Endothelial cell of umbilical vein (primary cell): ENCODE results near the gene SMIM44. TPM values are rescaled to one million over a fixed set of nuclear protein-coding genes. Genes with fewer than 3 reads are reported as not detected.

ENCODE experiments used
- BruUV-seq: library from RNA; stranded (reverse); fragments of 400-500 nt; replicated peaks from 2 replicates; lab custom pipeline; 2021; lab: Mats Ljungman, UMichigan
- CTCF ChIA-PET: fragments of 300-600, 350-600 bp; sonication (Branson Sonifier 250); formaldehyde crosslinking; loops from one replicate; lab custom pipeline; 2021; ENCODE audit warnings: antibody characterized with exemption, inconsistent platforms; lab: Charles Lee
- POLR2A ChIA-PET: fragments of 300-600, 350-600 bp; sonication (Branson Sonifier 250); formaldehyde crosslinking; loops from one replicate; lab custom pipeline; 2021; ENCODE audit warnings: antibody characterized with exemption, inconsistent platforms; lab: Charles Lee
- DNase-seq: peaks from one replicate; pipeline ENCODE4 v3.0.0-alpha.2; 2011; ENCODE audit warnings: low read depth, low spot score
- FAIRE-seq: peaks from 2 replicates; lab custom pipeline; 2011; peaks lifted over from hg19 to GRCh38; lab: Jason Lieb, UNC
- H2AFZ ChIP-seq: 2 replicates; pipeline ENCODE4 v1.6.0; 2012; ENCODE audit warnings: low read depth, low read length, control low read depth, inconsistent platforms
- H3K27ac ChIP-seq: 2 replicates; pipeline ENCODE4 v1.5.1; 2011; ENCODE audit warnings: low read depth, mild to moderate bottlenecking, control low read depth, low read length, moderate library complexity; ENCODE audit not compliant: insufficient read depth
- H3K27me3 ChIP-seq, 2 experiments: 2 replicates each; pipeline versions ENCODE4 v1.6.0 to v1.6.1; 2011; ENCODE audit warnings: low read length in 2 of 2, mixed read lengths in 1 of 2; ENCODE audit not compliant: control insufficient read depth in 2 of 2, insufficient read depth in 2 of 2
- H3K36me3 ChIP-seq, 2 experiments: 2 replicates in 1 of 2; 3 replicates in 1 of 2; pipeline ENCODE4 v1.5.1; 2011; ENCODE audit warnings: low read length in 2 of 2, mild to moderate bottlenecking in 1 of 2, moderate library complexity in 1 of 2; ENCODE audit not compliant: control insufficient read depth in 2 of 2, insufficient read depth in 2 of 2; ENCODE audit errors: extremely low read depth in 1 of 2
- H3K4me1 ChIP-seq: 3 replicates; pipeline ENCODE4 v1.5.1; 2011; ENCODE audit warnings: mild to moderate bottlenecking, low read length; ENCODE audit not compliant: control insufficient read depth, insufficient read depth; ENCODE audit errors: extremely low read depth
- H3K4me2 ChIP-seq: 2 replicates; pipeline ENCODE4 v1.6.1; 2011; ENCODE audit warnings: low read length, control low read depth, mixed read lengths; ENCODE audit not compliant: insufficient read depth
- H3K4me3 ChIP-seq, 3 experiments: fragments of 200-600 bp in 1 of 3; sonication (generic), shearing (Covaris generic) in 1 of 3; replicated peaks in 1 of 3; 2 replicates each; pipeline ENCODE4 v1.5.1; 2011 to 2016; ENCODE audit warnings: control low read depth in 3 of 3, low read length in 3 of 3, mild to moderate bottlenecking in 2 of 3, inconsistent platforms in 1 of 3, low read depth in 1 of 3, moderate library complexity in 1 of 3; ENCODE audit not compliant: insufficient read depth in 1 of 3
- H3K79me2 ChIP-seq: 2 replicates; pipeline ENCODE4 v1.6.0; 2012; ENCODE audit warnings: low read length, inconsistent platforms; ENCODE audit not compliant: control insufficient read depth, insufficient read depth
- H3K9ac ChIP-seq: replicated peaks from 2 replicates; pipeline ENCODE3; 2011; ENCODE audit warnings: low read length, control low read depth; ENCODE audit not compliant: insufficient read depth; ENCODE audit errors: extremely low read depth
- H3K9me1 ChIP-seq: replicated peaks from 3 replicates; pipeline ENCODE4 v1.6.0; 2011; ENCODE audit warnings: mild to moderate bottlenecking, low read length; ENCODE audit not compliant: control insufficient read depth, insufficient read depth; ENCODE audit errors: extremely low read depth
- H3K9me3 ChIP-seq: replicated peaks from 2 replicates; pipeline ENCODE4 v1.5.1; 2012; ENCODE audit warnings: low read length, inconsistent platforms; ENCODE audit not compliant: control insufficient read depth, insufficient read depth
- H4K20me1 ChIP-seq: replicated peaks from 2 replicates; pipeline ENCODE3; 2011; ENCODE audit warnings: mild to moderate bottlenecking, low read length; ENCODE audit not compliant: control insufficient read depth, insufficient read depth; ENCODE audit errors: extremely low read depth
- CTCF ChIP-seq, 2 donors: IDR thresholded peaks; 1 replicate in 1 of 2; 2 replicates in 1 of 2; pipeline ENCODE4 v1.5.1; 2011; ENCODE audit warnings: low read length in 2 of 2, mild to moderate bottlenecking in 2 of 2, moderate library complexity in 2 of 2, control low read depth in 1 of 2, inconsistent platforms in 1 of 2, low read depth in 1 of 2; ENCODE audit not compliant: insufficient read depth in 1 of 2; ENCODE audit errors: extremely low read depth in 1 of 2
- EZH2 ChIP-seq: IDR thresholded peaks from 2 replicates; pipeline ENCODE4 v1.6.1; 2012; ENCODE audit warnings: borderline replicate concordance, low read depth, mild to moderate bottlenecking, moderate library complexity, low read length, inconsistent platforms; ENCODE audit not compliant: severe bottlenecking
- FOS ChIP-seq: IDR thresholded peaks from 2 replicates; pipeline ENCODE4 v1.6.1; 2011; ENCODE audit warnings: mild to moderate bottlenecking, low read length, moderate library complexity, borderline replicate concordance; ENCODE audit not compliant: insufficient read depth
- GATA2 ChIP-seq: IDR thresholded peaks from 2 replicates; pipeline ENCODE4 v1.7.0; 2011; ENCODE audit warnings: low read depth, mild to moderate bottlenecking, moderate library complexity, mixed read lengths, low read length; ENCODE audit not compliant: insufficient read length, insufficient read depth
- JUN ChIP-seq: IDR thresholded peaks from 2 replicates; pipeline ENCODE4 v1.6.1; 2011; ENCODE audit warnings: borderline replicate concordance, low read depth; ENCODE audit not compliant: insufficient read length, insufficient read depth
- MAX ChIP-seq: IDR thresholded peaks from 2 replicates; pipeline ENCODE4 v1.6.1; 2011; ENCODE audit not compliant: insufficient read depth, insufficient read length
- MYC ChIP-seq: IDR thresholded peaks from one replicate; pipeline ENCODE4 v1.6.1; 2011; ENCODE audit warnings: mild to moderate bottlenecking, low read depth, low read length
- POLR2A ChIP-seq: IDR thresholded peaks from 2 replicates; pipeline ENCODE4 v1.6.1; 2012; ENCODE audit warnings: low read depth, mild to moderate bottlenecking, control low read depth, low read length
- POLR2AphosphoS5 ChIP-seq: IDR thresholded peaks from 2 replicates; pipeline ENCODE4 v1.6.1; 2012; ENCODE audit warnings: low read depth, mild to moderate bottlenecking, control low read depth, low read length, moderate library complexity; ENCODE audit not compliant: insufficient read depth
- dilution Hi-C: fragments of 300-500 bp; cut with MboI; formaldehyde crosslinking; loops from one replicate; pipeline ENCODE4 v1.15.0; 2019; ENCODE audit warnings: low sequenced_read_pairs; ENCODE audit not compliant: extremely low pct_ligation_motif_present
- intact Hi-C: fragments of 100-400 bp; cut with micrococcal nuclease; formaldehyde crosslinking; loops from one replicate; pipeline ENCODE4 v1.10.0; 2022
- polyA plus RNA-seq, 4 experiments: library from polyadenylated mRNA; depleted of rRNA in 3 of 4; stranded (reverse) in 3 of 4; unstranded in 1 of 4; fragments of >200 nt; gene quantifications; 2 replicates each; pipeline versions ENCODE4 v1.2.1 to v1.2.3, GENCODE V29; 2011 to 2012; ENCODE audit warnings: missing spikeins in 1 of 4
- total RNA-seq: library from RNA; stranded (reverse); gene quantifications from 2 replicates; pipeline ENCODE4 v1.2.3, GENCODE V29; 2021

Gene SMIM44
- total and polyA plus RNA-seq, 2 donors (not counting 3 experiments of a cell fraction or from before 2014, with no cell fraction given): not detected

DNA sequence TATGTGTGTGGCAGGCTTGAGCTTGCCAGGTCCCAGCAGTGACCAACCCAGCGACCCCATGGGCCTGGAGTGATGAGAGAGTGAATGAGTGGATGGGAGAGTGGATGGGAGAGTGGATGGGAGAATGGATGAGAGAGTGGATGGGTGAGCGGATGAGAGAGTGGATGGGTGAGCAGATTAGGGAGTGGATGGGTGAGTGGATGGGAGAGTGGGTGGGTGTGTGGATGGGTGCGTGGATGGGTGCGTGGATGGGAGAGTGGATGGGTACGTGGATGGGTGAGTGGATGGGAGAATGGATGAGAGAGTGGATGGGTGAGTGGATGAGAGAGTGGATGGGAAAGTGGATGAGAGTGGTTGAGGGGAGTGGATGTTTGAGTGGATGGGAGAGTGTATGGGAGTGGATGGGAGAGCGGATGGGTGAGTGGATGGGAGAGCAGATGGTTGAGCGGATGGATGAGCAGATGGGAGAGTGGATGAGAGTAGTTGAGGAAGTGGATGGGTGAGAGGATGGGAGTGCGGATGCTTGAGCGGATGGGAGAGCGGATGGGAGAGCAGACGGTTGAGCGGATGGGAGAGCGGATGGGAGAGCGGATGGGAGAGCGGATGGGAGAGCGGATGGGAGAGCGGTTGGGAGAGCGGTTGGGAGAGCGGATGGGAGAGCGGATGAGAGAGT lies 45.4 kb upstream of the SMIM44 start:
- Histone ChIP-seq H4K20me1 (no peaks in the 10 kb centered on the region), H3K4me1 (no peaks in the 10 kb centered on the region), H3K36me3 (peaks cover 9 to 61% of the 10 kb centered on the region in 2 experiments), H3K27ac (no peak overlapping the region), H3K4me2 (no peak overlapping the region), H3K9me3 (no peaks in the 10 kb centered on the region), H3K9me1 (no peaks in the 10 kb centered on the region), H3K4me3 (no peak overlapping the region), H3K27me3 (no peaks in the 10 kb centered on the region), H2AFZ (no peak overlapping the region), H3K79me2 (no peaks in the 10 kb centered on the region), H3K9ac (no peak overlapping the region)
- FAIRE-seq (no peak), DNase-seq (no peak)
- TF ChIP-seq POLR2AphosphoS5 (no peak), FOS (no peak), POLR2A (no peak), GATA2 (no peak), MYC (no peak)
- BruUV-seq: no TSS peak
- CTCF ChIA-PET: interaction anchor here (0.9 kb wide), 1 partner anchor 16 kb away, joined by 3 read pairs; no protein-coding TSS in a partner anchor
- POLR2A ChIA-PET: no interaction called here
- intact Hi-C loops: no loop called here
- dilution Hi-C loops: no loop called here

DNA sequence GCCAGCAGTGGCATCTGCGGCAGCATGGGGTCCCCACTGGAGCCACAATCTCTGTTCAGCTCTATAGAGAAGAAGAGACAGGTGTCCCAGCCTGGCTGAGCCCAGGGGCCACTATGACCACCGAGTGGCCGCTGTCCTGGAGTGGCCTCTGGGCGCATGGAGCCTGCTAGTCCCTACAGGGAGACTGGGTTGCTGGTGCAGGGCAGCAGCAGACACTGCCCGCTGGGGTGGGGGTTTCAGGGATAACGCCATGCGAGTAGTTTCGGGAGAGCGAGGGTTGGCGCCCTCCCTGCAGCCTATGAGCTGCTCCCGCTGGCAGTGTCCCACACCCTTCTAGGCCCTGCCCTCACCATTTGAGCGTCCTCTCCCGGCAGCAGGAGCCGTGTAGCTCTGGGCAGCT lies 44.8 kb upstream of the SMIM44 start:
- no peak for FAIRE-seq
- dilution Hi-C loops: no loop called here
- CTCF ChIA-PET: interaction anchor here (0.9 kb wide), 1 partner anchor 17 kb away, joined by 3 read pairs; no protein-coding TSS in a partner anchor

More for the DNA sequence above, 44.8 kb upstream of the SMIM44 start:
- TF ChIP-seq MYC (no peak), JUN (no peak), GATA2 (no peak), POLR2A (no peak), FOS (no peak), POLR2AphosphoS5 (no peak), MAX (no peak), CTCF (IDR thresholded peaks at IDR 0.05; ENCODE audit: extremely low read depth in 1 of 2, insufficient read depth in 1 of 2, low read depth in 1 of 2, low read length in 2 of 2) (no peak), EZH2 (no peak)
- no peaks in the 10 kb centered on the region for H3K27me3 ChIP-seq
- no peak overlapping the region for H3K27ac ChIP-seq
- no peak overlapping the region for H3K4me3 ChIP-seq
- H3K4me2 ChIP-seq: no peak overlapping the region
- H3K9me1 ChIP-seq: no peaks in the 10 kb centered on the region
- no peaks in the 10 kb centered on the region for H3K79me2 ChIP-seq
- H3K36me3 ChIP-seq: peaks cover 9 to 59% of the 10 kb centered on the region in 2 experiments
- H3K9me3 ChIP-seq: no peaks in the 10 kb centered on the region
- H4K20me1 ChIP-seq: no peaks in the 10 kb centered on the region
- POLR2A ChIA-PET: no interaction called here
- BruUV-seq: no TSS peak
- no peak overlapping the region for H2AFZ ChIP-seq
- H3K4me1 ChIP-seq: no peaks in the 10 kb centered on the region
- DNase-seq: no peak
- no peak overlapping the region for H3K9ac ChIP-seq
- intact Hi-C loops: no loop called here
